ENCODE measurements around the gene PLK3. TPM values are rescaled to one million over a fixed set of nuclear protein-coding genes. Genes with fewer than 3 reads are reported as not detected.
A peak's percentile ranks its signal among the peaks of the same experiment; 100 is the strongest.

PLK3 gene
- total and polyA plus RNA-seq, 9 of the 15 experiments (the other 6 are each of a cell fraction or from before 2014, with no cell fraction given): 0.52 to 22.7 (median 11.0) TPM

DNA sequence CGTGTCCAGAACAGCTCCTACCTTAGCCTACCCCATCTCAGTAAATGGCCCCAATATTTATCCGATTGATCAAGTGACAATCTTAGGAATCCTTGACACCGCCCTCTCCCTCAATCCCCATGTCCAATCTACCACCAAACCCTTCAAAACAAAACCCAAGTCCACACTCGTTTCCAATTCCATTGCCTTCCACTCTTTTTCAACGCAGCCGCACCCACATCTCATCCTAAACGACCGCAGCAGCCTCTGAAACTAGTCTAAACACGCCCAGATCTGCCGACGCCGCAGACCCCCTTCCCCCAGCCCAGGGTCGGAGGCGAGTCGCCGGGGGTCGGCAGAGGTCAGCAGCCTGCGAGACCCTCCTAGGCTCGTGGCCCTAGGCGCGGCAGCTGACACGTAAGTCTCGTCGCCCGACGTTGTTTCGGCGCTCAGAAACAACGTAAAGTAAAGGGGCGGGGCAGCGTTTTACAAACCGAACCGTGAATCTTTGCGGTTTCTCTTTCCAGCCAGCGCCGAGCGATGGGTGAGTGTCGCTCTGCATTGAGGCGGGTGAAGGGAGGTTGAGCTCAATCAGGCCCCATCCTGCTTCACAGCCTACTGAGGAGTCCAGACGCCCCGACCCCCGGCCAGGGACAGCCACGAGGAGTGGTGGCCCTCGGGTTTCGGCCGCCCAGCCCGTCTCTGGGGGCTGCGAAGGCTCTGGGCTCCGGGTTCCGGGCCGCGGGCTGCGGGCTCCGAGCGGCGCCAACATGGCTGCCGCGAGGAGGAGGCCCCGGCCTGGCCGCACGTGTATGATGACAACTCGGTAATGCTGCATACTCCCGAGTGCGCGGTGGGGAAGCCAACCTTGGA is 24.9 kb upstream of the PLK3 start, which contains the start of gene RPS8 (continued):
- TF ChIP-seq, protein P1, sequence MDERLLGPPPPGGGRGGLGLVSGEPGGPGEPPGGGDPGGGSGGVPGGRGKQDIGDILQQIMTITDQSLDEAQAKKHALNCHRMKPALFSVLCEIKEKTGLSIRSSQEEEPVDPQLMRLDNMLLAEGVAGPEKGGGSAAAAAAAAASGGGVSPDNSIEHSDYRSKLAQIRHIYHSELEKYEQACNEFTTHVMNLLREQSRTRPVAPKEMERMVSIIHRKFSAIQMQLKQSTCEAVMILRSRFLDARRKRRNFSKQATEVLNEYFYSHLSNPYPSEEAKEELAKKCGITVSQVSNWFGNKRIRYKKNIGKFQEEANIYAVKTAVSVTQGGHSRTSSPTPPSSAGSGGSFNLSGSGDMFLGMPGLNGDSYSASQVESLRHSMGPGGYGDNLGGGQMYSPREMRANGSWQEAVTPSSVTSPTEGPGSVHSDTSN (CRISPR knock-in tag; IDR thresholded peaks at IDR 0.05; ENCODE audit: low read depth): no peak
- TF ChIP-seq, protein P1 (tag; conservative IDR thresholded peaks at IDR 0.05; ENCODE audit: low read depth): 0 out of 2 replicates have a peak, but pooled peaks have one; percentile 4
- TF ChIP-seq SMAD3 (CRISPR knock-in tag; conservative IDR thresholded peaks at IDR 0.05) (0 out of 2 replicates have a peak, but pooled peaks have one; percentile 34), SRSF1 (IDR thresholded peaks at IDR 0.05; ENCODE audit: low read depth, low read length) (0 out of 2 replicates have a peak, but pooled peaks have one; percentile 95), ZBTB17 (CRISPR knock-in tag; IDR thresholded peaks at IDR 0.05) (peak; percentile 82), C11orf30 (IDR thresholded peaks at IDR 0.05; ENCODE audit: low read depth) (peak; percentile 96), ZNF224 (CRISPR knock-in tag; IDR thresholded peaks at IDR 0.05) (no peak; the same call in 1 of the 2 replicates)
- TF ChIP-seq, protein P2, sequence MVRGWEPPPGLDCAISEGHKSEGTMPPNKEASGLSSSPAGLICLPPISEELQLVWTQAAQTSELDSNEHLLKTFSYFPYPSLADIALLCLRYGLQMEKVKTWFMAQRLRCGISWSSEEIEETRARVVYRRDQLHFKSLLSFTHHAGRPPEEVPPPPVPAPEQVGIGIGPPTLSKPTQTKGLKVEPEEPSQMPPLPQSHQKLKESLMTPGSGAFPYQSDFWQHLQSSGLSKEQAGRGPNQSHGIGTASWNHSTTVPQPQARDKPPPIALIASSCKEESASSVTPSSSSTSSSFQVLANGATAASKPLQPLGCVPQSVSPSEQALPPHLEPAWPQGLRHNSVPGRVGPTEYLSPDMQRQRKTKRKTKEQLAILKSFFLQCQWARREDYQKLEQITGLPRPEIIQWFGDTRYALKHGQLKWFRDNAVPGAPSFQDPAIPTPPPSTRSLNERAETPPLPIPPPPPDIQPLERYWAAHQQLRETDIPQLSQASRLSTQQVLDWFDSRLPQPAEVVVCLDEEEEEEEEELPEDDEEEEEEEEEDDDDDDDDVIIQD (CRISPR knock-in tag; IDR thresholded peaks at IDR 0.05): no peak
- TF ChIP-seq, protein P3, sequence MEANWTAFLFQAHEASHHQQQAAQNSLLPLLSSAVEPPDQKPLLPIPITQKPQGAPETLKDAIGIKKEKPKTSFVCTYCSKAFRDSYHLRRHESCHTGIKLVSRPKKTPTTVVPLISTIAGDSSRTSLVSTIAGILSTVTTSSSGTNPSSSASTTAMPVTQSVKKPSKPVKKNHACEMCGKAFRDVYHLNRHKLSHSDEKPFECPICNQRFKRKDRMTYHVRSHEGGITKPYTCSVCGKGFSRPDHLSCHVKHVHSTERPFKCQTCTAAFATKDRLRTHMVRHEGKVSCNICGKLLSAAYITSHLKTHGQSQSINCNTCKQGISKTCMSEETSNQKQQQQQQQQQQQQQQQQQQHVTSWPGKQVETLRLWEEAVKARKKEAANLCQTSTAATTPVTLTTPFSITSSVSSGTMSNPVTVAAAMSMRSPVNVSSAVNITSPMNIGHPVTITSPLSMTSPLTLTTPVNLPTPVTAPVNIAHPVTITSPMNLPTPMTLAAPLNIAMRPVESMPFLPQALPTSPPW (CRISPR knock-in tag; IDR thresholded peaks at IDR 0.05): peak; percentile 56; the same call in 1 of the 2 replicates
- TF ChIP-seq, protein P4, sequence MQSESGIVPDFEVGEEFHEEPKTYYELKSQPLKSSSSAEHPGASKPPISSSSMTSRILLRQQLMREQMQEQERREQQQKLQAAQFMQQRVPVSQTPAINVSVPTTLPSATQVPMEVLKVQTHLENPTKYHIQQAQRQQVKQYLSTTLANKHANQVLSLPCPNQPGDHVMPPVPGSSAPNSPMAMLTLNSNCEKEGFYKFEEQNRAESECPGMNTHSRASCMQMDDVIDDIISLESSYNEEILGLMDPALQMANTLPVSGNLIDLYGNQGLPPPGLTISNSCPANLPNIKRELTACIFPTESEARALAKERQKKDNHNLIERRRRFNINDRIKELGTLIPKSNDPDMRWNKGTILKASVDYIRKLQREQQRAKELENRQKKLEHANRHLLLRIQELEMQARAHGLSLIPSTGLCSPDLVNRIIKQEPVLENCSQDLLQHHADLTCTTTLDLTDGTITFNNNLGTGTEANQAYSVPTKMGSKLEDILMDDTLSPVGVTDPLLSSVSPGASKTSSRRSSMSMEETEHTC (IDR thresholded peaks at IDR 0.05): 0 out of 2 replicates have a peak, but pooled peaks have one; percentile 39
- TF ChIP-seq, protein P5, sequence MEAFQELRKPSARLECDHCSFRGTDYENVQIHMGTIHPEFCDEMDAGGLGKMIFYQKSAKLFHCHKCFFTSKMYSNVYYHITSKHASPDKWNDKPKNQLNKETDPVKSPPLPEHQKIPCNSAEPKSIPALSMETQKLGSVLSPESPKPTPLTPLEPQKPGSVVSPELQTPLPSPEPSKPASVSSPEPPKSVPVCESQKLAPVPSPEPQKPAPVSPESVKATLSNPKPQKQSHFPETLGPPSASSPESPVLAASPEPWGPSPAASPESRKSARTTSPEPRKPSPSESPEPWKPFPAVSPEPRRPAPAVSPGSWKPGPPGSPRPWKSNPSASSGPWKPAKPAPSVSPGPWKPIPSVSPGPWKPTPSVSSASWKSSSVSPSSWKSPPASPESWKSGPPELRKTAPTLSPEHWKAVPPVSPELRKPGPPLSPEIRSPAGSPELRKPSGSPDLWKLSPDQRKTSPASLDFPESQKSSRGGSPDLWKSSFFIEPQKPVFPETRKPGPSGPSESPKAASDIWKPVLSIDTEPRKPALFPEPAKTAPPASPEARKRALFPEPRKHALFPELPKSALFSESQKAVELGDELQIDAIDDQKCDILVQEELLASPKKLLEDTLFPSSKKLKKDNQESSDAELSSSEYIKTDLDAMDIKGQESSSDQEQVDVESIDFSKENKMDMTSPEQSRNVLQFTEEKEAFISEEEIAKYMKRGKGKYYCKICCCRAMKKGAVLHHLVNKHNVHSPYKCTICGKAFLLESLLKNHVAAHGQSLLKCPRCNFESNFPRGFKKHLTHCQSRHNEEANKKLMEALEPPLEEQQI (IDR thresholded peaks at IDR 0.05): no peak; the same call in none of the 2 replicates
- TF ChIP-seq, protein P6, sequence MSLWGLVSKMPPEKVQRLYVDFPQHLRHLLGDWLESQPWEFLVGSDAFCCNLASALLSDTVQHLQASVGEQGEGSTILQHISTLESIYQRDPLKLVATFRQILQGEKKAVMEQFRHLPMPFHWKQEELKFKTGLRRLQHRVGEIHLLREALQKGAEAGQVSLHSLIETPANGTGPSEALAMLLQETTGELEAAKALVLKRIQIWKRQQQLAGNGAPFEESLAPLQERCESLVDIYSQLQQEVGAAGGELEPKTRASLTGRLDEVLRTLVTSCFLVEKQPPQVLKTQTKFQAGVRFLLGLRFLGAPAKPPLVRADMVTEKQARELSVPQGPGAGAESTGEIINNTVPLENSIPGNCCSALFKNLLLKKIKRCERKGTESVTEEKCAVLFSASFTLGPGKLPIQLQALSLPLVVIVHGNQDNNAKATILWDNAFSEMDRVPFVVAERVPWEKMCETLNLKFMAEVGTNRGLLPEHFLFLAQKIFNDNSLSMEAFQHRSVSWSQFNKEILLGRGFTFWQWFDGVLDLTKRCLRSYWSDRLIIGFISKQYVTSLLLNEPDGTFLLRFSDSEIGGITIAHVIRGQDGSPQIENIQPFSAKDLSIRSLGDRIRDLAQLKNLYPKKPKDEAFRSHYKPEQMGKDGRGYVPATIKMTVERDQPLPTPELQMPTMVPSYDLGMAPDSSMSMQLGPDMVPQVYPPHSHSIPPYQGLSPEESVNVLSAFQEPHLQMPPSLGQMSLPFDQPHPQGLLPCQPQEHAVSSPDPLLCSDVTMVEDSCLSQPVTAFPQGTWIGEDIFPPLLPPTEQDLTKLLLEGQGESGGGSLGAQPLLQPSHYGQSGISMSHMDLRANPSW (CRISPR knock-in tag; IDR thresholded peaks at IDR 0.05): no peak; the same call in 1 of the 2 replicates
